T-helper 1 cell treated with Interleukin-12 subunit alpha and Interleukin-12 subunit beta and Interleukin-4 antibody, amounts not matched to agents 30 μg/mL and 1 μg/mL, for 36 hours (primary cell): Measurements from ENCODE around the gene ZNF175.
"Not testable (repeated sequence)": the region's sequence is repeated elsewhere in the genome, so short reads cannot be mapped to it uniquely, and the experiment has no call there.

Experiments used
- H3K27ac Mint-ChIP-seq: one replicate; pipeline ENCODE4 v1.8.0; 2021; ENCODE audit warnings: mild to moderate bottlenecking, mixed read lengths
- H3K27me3 Mint-ChIP-seq: one replicate; pipeline ENCODE4 v1.8.0; 2021; ENCODE audit warnings: low read depth, mixed read lengths
- H3K36me3 Mint-ChIP-seq: one replicate; pipeline ENCODE4 v1.8.0; 2021; ENCODE audit warnings: low read depth, mixed read lengths
- H3K4me1 Mint-ChIP-seq: one replicate; pipeline ENCODE4 v1.8.0; 2021; ENCODE audit warnings: low read depth, mixed read lengths
- H3K4me3 Mint-ChIP-seq: one replicate; pipeline ENCODE4 v1.8.0; 2021; ENCODE audit warnings: mild to moderate bottlenecking, moderate library complexity, mixed read lengths
- H3K9me3 Mint-ChIP-seq: one replicate; pipeline ENCODE4 v1.8.0; 2021; ENCODE audit warnings: mixed read lengths

The ZNF175 gene

GRCh38 chr19:51614789-51615188 lies 43.7 kb downstream of the ZNF175 start:
- Mint-ChIP-seq H3K4me1 (no peaks in the 10 kb centered on the region), H3K36me3 (no peaks in the 10 kb centered on the region), H3K9me3 (peaks cover 8% of the 10 kb centered on the region), H3K27me3 (peaks cover 7% of the 10 kb centered on the region), H3K27ac (no peak overlapping the region), H3K4me3 (no peak overlapping the region)

- H3K4me3 Mint-ChIP-seq, result no peak overlapping the region
- no peak overlapping the region for H3K27ac Mint-ChIP-seq
- H3K27me3 Mint-ChIP-seq, result peaks cover 15% of the 10 kb centered on the region
- H3K36me3 Mint-ChIP-seq, result no peaks in the 10 kb centered on the region
- no peaks in the 10 kb centered on the region for H3K4me1 Mint-ChIP-seq
- H3K9me3 Mint-ChIP-seq, result peaks cover 8% of the 10 kb centered on the region
Observed at GRCh38 chr19:51615991-51616390, 44.9 kb downstream of the ZNF175 start.

GRCh38 chr19:51621178-51621577 lies 50.1 kb downstream of the ZNF175 start:
- Mint-ChIP-seq H3K27ac (no peak overlapping the region), H3K9me3 (no peaks in the 10 kb centered on the region), H3K36me3 (no peaks in the 10 kb centered on the region), H3K27me3 (peaks cover 15% of the 10 kb centered on the region), H3K4me1 (no peaks in the 10 kb centered on the region), H3K4me3 (no peak overlapping the region)

DNA sequence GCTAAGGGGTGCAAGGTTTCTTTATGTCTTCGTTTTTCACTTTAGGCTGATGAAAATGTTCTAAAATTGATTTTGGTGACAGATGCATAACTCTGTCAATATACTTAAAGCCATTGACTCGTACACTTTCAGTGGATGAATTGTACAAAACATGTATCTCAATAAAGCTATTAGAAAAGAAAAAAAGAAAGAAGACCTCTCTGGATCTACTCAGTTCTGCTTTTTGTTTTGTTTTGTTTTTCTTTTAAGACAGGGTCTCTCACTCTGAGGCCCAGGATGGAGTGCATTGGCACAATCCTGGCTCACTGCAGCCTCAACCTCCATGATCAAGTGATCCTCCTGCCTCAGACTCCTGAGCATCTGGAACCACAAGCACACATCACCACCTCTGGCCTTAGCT lies 55.6 kb downstream of the ZNF175 start:
- no peaks in the 10 kb centered on the region for H3K9me3 Mint-ChIP-seq
- no peaks in the 10 kb centered on the region for H3K4me1 Mint-ChIP-seq

GRCh38 chr19:51627491-51628138 lies 56.5 kb downstream of the ZNF175 start:
- Mint-ChIP-seq H3K9me3 (no peaks in the 10 kb centered on the region), H3K27ac (no peak overlapping the region), H3K36me3 (no peaks in the 10 kb centered on the region), H3K4me1 (no peaks in the 10 kb centered on the region), H3K4me3 (no peak overlapping the region), H3K27me3 (no peaks in the 10 kb centered on the region)

More for the DNA sequence above, 55.6 kb downstream of the ZNF175 start:
- H3K27ac Mint-ChIP-seq, result no peak overlapping the region
- H3K4me3 Mint-ChIP-seq, result no peak overlapping the region
- H3K27me3 Mint-ChIP-seq, result no peaks in the 10 kb centered on the region
- no peaks in the 10 kb centered on the region for H3K36me3 Mint-ChIP-seq

DNA sequence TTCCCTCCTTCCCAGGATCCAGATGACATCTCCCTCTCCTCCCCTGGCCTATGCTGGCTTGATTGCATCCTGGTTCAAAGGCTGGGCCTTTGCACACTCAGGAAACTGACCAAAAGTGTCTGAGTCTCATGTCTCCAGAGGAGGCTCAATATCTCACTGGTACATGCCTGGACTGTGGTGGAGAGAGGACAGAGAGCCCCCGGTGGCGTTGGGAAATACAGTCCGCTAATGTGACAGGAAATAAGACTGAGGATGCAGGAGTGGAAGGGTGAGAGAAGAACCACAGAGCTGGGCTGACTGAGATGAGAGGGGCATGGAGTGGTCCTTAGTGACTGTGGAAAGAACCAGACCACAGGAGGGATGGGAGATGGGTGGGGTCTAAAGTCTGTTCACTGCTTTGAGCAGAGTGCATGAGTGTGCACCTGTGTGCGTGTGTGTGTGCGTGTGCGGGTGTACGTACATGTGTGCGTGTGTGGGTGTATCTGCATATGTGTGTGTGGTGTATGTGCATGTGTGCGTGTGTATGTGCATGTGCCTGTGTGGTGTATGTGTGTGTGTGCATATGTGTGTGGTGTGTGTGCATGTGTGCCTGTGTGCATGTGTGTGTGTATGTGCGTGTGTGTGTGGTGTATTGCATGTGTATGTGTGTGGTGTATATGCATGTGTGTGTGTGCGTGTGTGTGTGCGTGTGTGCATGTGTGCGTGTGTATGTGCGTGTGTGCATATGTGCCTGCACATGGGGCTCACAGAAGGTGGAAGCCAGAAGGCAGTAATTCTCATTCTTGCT lies 57.3 kb downstream of the ZNF175 start:
- Mint-ChIP-seq H3K27ac (no peak overlapping the region), H3K4me1 (no peaks in the 10 kb centered on the region), H3K27me3 (no peaks in the 10 kb centered on the region), H3K9me3 (no peaks in the 10 kb centered on the region), H3K4me3 (no peak overlapping the region), H3K36me3 (no peaks in the 10 kb centered on the region)

- not testable (repeated sequence) for H3K27me3 Mint-ChIP-seq, H3K9me3 Mint-ChIP-seq, H3K4me3 Mint-ChIP-seq, H3K4me1 Mint-ChIP-seq, H3K36me3 Mint-ChIP-seq, H3K27ac Mint-ChIP-seq
Observed at GRCh38 chr19:51630315-51630714, 59.2 kb downstream of the ZNF175 start, which contains the start of gene SIGLEC5. TSS of gene SIGLEC5 (minus strand) at chr19:51630401. CDS start at chr19:51630335, 66 bp downstream.

- no peaks in the 10 kb centered on the region for H3K27me3 Mint-ChIP-seq
- H3K9me3 Mint-ChIP-seq, result peaks cover 5% of the 10 kb centered on the region
- no peak overlapping the region for H3K4me3 Mint-ChIP-seq
- no peaks in the 10 kb centered on the region for H3K4me1 Mint-ChIP-seq
- no peak overlapping the region for H3K27ac Mint-ChIP-seq
- H3K36me3 Mint-ChIP-seq, result no peaks in the 10 kb centered on the region
Observed at GRCh38 chr19:51632126-51632525, 61.0 kb downstream of the ZNF175 start.

DNA sequence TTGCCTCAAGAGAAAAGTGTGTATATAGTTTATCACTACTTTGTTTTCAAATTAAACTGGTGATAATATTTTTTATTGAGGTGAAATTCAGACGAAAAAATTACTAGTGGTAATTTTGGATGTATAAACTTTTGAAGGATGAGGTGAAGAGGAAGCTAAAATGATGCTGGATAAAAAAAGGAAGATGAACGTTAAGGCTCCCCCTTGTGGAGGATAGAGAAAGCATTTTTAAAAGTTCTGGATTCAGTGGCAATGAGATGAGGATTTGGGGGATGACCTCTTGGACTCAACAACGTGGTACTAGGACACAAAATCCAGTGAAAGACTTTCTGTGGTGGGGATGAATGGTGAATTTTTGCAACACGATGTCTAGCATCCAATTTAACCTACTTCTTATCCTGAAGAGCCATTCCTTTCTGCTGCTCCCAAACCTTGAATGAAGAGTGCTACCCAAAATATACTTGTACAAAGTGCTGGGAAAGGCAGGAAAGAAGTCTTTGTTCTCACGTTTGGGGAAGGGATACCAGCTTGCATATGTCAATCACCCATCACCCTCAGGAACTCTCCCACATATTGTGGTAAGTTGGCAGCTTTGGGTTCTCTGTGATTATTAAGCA lies 66.4 kb downstream of the ZNF175 start:
- H3K27ac Mint-ChIP-seq, result no peak overlapping the region
- peaks cover 24% of the 10 kb centered on the region for H3K27me3 Mint-ChIP-seq
- no peak overlapping the region for H3K4me3 Mint-ChIP-seq
- H3K36me3 Mint-ChIP-seq, result no peaks in the 10 kb centered on the region
- no peaks in the 10 kb centered on the region for H3K4me1 Mint-ChIP-seq
- H3K9me3 Mint-ChIP-seq, result peaks cover 7% of the 10 kb centered on the region

DNA sequence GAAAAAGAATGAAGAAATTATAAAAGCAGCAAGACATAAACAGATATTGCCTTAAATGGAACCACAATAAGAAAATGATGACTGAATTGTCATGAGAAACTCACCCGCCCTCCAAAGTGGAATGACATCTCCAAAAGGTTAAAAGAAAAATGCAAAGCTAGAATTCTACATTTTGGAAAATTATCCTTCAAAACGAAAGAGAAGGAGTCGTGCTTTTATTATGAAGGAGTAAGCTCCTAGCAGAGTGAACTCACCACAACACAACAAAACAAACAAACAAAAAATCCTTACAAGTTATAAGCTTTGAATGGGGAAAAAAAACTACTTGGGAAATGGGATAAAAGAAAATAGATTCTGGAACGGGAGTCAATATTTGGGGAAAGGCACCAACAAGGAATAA lies 68.8 kb downstream of the ZNF175 start:
- H3K4me1 Mint-ChIP-seq, result no peaks in the 10 kb centered on the region
- H3K27me3 Mint-ChIP-seq, result peaks cover 24% of the 10 kb centered on the region
- no peaks in the 10 kb centered on the region for H3K36me3 Mint-ChIP-seq
- H3K4me3 Mint-ChIP-seq, result no peak overlapping the region
- no peak overlapping the region for H3K27ac Mint-ChIP-seq
- peaks cover 7% of the 10 kb centered on the region for H3K9me3 Mint-ChIP-seq

GRCh38 chr19:51640386-51640785 lies 69.3 kb downstream of the ZNF175 start:
- H3K4me3 Mint-ChIP-seq, result no peak overlapping the region
- H3K9me3 Mint-ChIP-seq, result peaks cover 7% of the 10 kb centered on the region
- H3K4me1 Mint-ChIP-seq, result no peaks in the 10 kb centered on the region
- peaks cover 24% of the 10 kb centered on the region for H3K27me3 Mint-ChIP-seq
- no peaks in the 10 kb centered on the region for H3K36me3 Mint-ChIP-seq
- H3K27ac Mint-ChIP-seq, result no peak overlapping the region

DNA sequence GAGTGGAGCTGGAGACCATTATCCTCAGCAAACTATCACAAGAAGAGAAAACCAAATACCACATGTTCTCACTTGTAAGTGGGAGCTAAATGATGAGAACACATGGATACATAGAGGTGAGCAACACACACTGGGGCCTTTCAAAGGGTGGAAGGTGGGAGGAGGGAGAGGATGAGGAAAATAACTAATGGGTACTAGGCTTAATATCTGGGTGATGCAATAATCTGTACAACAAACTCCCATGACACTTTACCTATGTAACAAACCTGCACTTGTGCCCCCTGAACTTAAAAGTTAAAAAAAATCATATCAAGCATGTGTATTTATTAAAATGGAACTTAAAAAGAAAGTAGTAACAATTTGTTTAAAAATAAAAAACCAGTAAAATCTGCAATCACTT lies 70.6 kb downstream of the ZNF175 start:
- H3K4me3 Mint-ChIP-seq, result no peak overlapping the region
- no peaks in the 10 kb centered on the region for H3K4me1 Mint-ChIP-seq
- peaks cover 7% of the 10 kb centered on the region for H3K9me3 Mint-ChIP-seq
- no peak overlapping the region for H3K27ac Mint-ChIP-seq
- peaks cover 24% of the 10 kb centered on the region for H3K27me3 Mint-ChIP-seq
- no peaks in the 10 kb centered on the region for H3K36me3 Mint-ChIP-seq
